Measurements from ENCODE around the gene HIGD1C.

Gene HIGD1C

GRCh38 chr12:50979369-50980052 lies 27.2 kb downstream of the HIGD1C start (continued):
- TF ChIP-seq PRDM10 (tag by site-specific recombination; IDR thresholded peaks at IDR 0.05): no peak

- H3K4me3 ChIP-seq (ENCODE audit: low read depth, low read length): no peak overlapping the region
- H3K9me3 ChIP-seq (ENCODE audit: control insufficient read depth, insufficient read depth, low read depth, low read length): no peaks in the 10 kb centered on the region
- H3K4me1 ChIP-seq (ENCODE audit: control insufficient read depth, insufficient read depth, low read length): no peaks in the 10 kb centered on the region
- TF ChIP-seq ZNF677 (tag by site-specific recombination; IDR thresholded peaks at IDR 0.05) (no peak), TCF7L2 (IDR thresholded peaks at IDR 0.05; ENCODE audit: borderline replicate concordance, low read depth, low read length) (no peak), SCRT2 (tag by site-specific recombination; IDR thresholded peaks at IDR 0.05) (no peak)
- POLR2A ChIA-PET: no interaction called here
- H3K27ac ChIP-seq (ENCODE audit: extremely low read depth, low read depth, low read length): no peak overlapping the region
- CTCF ChIA-PET: no interaction called here
- peaks cover 0 to 5% of the 10 kb centered on the region in 2 experiments; a peak in 1 of 3 replicates for H3K36me3 ChIP-seq (ENCODE audit: control insufficient read depth in 2 of 2, insufficient read depth in 1 of 2, low read length in 2 of 2)
Measured at GRCh38 chr12:50980545-50980944, 28.2 kb downstream of the HIGD1C start.

- Histone ChIP-seq H3K36me3 (ENCODE audit: control insufficient read depth in 2 of 2, insufficient read depth in 1 of 2, low read length in 2 of 2) (peaks cover 6 to 9% of the 10 kb centered on the region in 2 experiments; a peak in 2 of 3 replicates), H3K4me3 (ENCODE audit: low read depth, low read length) (no peak overlapping the region), H3K9me3 (ENCODE audit: control insufficient read depth, insufficient read depth, low read depth, low read length) (no peaks in the 10 kb centered on the region), H3K4me1 (ENCODE audit: control insufficient read depth, insufficient read depth, low read length) (no peaks in the 10 kb centered on the region), H3K27ac (ENCODE audit: extremely low read depth, low read depth, low read length) (no peak overlapping the region)
- ChIA-PET POLR2A (no interaction called here), CTCF (interaction anchor here (0.6 kb wide), 1 partner anchor 48 kb away, joined by 3 read pairs; no protein-coding TSS in a partner anchor)
- TF ChIP-seq ZBTB17 (tag by site-specific recombination; IDR thresholded peaks at IDR 0.05): peak; percentile 71
- TF ChIP-seq ZBTB26 (tag by site-specific recombination; optimal IDR thresholded peaks at IDR 0.05): no peak
Measured at GRCh38 chr12:50981319-50982239, 29.2 kb downstream of the HIGD1C start.

GRCh38 chr12:50984586-50985298 lies 32.4 kb downstream of the HIGD1C start:
- no peak for TF ChIP-seq ZBTB7A (tag by site-specific recombination; IDR thresholded peaks at IDR 0.05; ENCODE audit: low read depth)
- peak; percentile 81 for TF ChIP-seq ZNF664 (tag by site-specific recombination; IDR thresholded peaks at IDR 0.05)
- H3K36me3 ChIP-seq (ENCODE audit: control insufficient read depth in 2 of 2, insufficient read depth in 1 of 2, low read length in 2 of 2): peaks cover 22 to 35% of the 10 kb centered on the region in 2 experiments
- no peaks in the 10 kb centered on the region for H3K9me3 ChIP-seq (ENCODE audit: control insufficient read depth, insufficient read depth, low read depth, low read length)
- no peak overlapping the region for H3K4me3 ChIP-seq (ENCODE audit: low read depth, low read length)
- no peak overlapping the region for H3K27ac ChIP-seq (ENCODE audit: extremely low read depth, low read depth, low read length)
- ChIA-PET CTCF (interaction anchor here (0.8 to 4.2 kb wide), 7 partner anchors 14 to 366 kb away, joined by 3 to 55 read pairs (median 9); partner anchors contain the start of gene SLC11A2), POLR2A (interaction anchor here (0.8 to 1.9 kb wide), 2 partner anchors 13 to 220 kb away, joined by 4 to 10 read pairs; partner anchors contain the start of gene ATF1)
- H3K4me1 ChIP-seq (ENCODE audit: control insufficient read depth, insufficient read depth, low read length): no peaks in the 10 kb centered on the region
